Stimulated activated CD4-positive, alpha-beta T cell treated with anti-CD3 and anti-CD28 coated beads, Interleukin-4, amount 100 ng/mL, for 4 hours (primary cell): ENCODE measurements around the gene PLCB1.

Experiments
- DNase-seq, 2 experiments: peaks; one replicate each; pipeline ENCODE4 v3.0.0-alpha.2; 2020

Gene PLCB1

GRCh38 chr20:8251201-8251575, 119.1 kb downstream of the PLCB1 start:
- DNase-seq: no peak

- DNase-seq: no peak
Measured at GRCh38 chr20:8254911-8255582, 123.0 kb downstream of the PLCB1 start.

- DNase-seq: no peak
Measured at GRCh38 chr20:8255945-8256632, 124.0 kb downstream of the PLCB1 start.

- DNase-seq: no peak
Measured at GRCh38 chr20:8260837-8261251, 128.8 kb downstream of the PLCB1 start.

- no peak for DNase-seq
Measured at GRCh38 chr20:8262721-8263120, 130.7 kb downstream of the PLCB1 start.

- no peak for DNase-seq
Measured at GRCh38 chr20:8265588-8265987, 133.5 kb downstream of the PLCB1 start.

- DNase-seq: no peak
Measured at GRCh38 chr20:8267009-8267408, 134.9 kb downstream of the PLCB1 start.

- no peak for DNase-seq
Measured at GRCh38 chr20:8271727-8272126, 139.7 kb downstream of the PLCB1 start.

- no peak for DNase-seq
Measured at GRCh38 chr20:8272766-8273165, 140.7 kb downstream of the PLCB1 start.

- no peak for DNase-seq
Measured at GRCh38 chr20:8284902-8285301, 152.8 kb downstream of the PLCB1 start.

GRCh38 chr20:8287340-8287739, 155.3 kb downstream of the PLCB1 start:
- DNase-seq: no peak

- no peak for DNase-seq
Measured at GRCh38 chr20:8291200-8291599, 159.1 kb downstream of the PLCB1 start.

- DNase-seq: no peak
Measured at GRCh38 chr20:8291873-8292272, 159.8 kb downstream of the PLCB1 start.

GRCh38 chr20:8292793-8293192, 160.7 kb downstream of the PLCB1 start:
- no peak for DNase-seq

- DNase-seq: no peak
Measured at GRCh38 chr20:8293750-8294149, 161.7 kb downstream of the PLCB1 start.

- DNase-seq: no peak
Measured at GRCh38 chr20:8296536-8296935, 164.5 kb downstream of the PLCB1 start.

GRCh38 chr20:8298426-8299043, 166.5 kb downstream of the PLCB1 start:
- DNase-seq: no peak

GRCh38 chr20:8299921-8300320, 167.9 kb downstream of the PLCB1 start:
- no peak for DNase-seq

- no peak for DNase-seq
Measured at GRCh38 chr20:8301655-8302054, 169.6 kb downstream of the PLCB1 start.

- no peak for DNase-seq
Measured at GRCh38 chr20:8303651-8304050, 171.6 kb downstream of the PLCB1 start.

- DNase-seq: no peak
Measured at GRCh38 chr20:8304124-8304816, 172.2 kb downstream of the PLCB1 start.

- DNase-seq: peak; percentile 42 to 47
Measured at GRCh38 chr20:8305449-8305978, 173.4 kb downstream of the PLCB1 start.

- no peak for DNase-seq
Measured at GRCh38 chr20:8306937-8307336, 174.9 kb downstream of the PLCB1 start.
